GM19395 (cell line): ENCODE data around the gene RASSF7.
"Not testable (repeated sequence)": the region's sequence is repeated elsewhere in the genome, so short reads cannot be mapped to it uniquely, and the experiment has no call there.

ENCODE experiments used
- ATAC-seq: cut with Tn5 transposase; IDR thresholded peaks from one replicate; pipeline ENCODE4 v1.9.1; 2021; ENCODE audit warnings: mild to moderate bottlenecking, moderate library complexity; ENCODE audit not compliant: unreplicated experiment

Gene RASSF7

DNA sequence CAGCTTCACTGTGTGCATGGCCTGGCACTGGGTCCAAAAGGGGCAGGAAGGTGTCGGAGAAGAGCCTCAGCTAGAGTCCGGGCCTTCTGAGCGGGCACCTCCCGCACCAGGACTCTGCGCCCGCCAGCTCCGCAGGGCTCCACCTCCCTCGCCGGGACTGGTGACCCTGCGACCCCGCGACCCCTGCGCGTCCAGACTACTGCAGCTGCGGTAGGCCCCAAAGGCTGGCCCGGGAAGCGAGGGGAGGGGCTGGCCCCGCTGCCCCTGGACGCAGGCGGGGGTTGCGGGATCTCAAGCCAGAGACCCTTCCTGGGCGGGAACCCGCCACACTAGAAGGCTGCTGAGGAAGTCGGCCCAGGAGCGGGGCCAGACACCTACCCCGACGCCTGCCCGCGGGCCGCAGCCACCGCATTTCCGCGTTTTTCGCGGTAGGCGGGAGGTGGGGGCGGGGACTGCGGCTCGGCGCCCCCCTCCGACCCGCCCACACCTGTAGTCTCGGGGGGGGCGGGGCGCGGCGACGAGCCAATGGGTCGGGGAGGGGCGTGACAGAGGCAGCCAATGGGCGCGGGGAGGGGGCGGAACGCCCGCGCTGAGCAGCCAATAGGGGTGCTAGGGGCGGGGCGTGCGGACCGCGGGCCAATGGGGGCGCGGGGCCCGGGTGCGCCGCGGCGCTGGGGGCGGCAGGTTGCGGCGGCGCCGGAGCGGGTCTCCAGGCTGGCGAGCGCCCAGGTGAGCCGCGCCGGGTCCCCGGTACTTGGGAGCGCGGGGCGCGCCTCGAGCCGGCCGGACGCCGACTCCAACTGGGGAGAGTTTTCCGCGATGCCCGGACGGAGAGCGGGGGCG, at the start of gene RASSF7, which contains the start of gene LMNTD2:
Gene RASSF7 (plus strand): TSS at position 666 of the 843 bp plus-strand sequence. CDS start 799 bp downstream, outside the sequence.
Gene LMNTD2 (minus strand): TSS at position 434 of the 843 bp plus-strand sequence. CDS start 22 bp downstream, at position 412.
- ATAC-seq: peak; percentile 63

DNA sequence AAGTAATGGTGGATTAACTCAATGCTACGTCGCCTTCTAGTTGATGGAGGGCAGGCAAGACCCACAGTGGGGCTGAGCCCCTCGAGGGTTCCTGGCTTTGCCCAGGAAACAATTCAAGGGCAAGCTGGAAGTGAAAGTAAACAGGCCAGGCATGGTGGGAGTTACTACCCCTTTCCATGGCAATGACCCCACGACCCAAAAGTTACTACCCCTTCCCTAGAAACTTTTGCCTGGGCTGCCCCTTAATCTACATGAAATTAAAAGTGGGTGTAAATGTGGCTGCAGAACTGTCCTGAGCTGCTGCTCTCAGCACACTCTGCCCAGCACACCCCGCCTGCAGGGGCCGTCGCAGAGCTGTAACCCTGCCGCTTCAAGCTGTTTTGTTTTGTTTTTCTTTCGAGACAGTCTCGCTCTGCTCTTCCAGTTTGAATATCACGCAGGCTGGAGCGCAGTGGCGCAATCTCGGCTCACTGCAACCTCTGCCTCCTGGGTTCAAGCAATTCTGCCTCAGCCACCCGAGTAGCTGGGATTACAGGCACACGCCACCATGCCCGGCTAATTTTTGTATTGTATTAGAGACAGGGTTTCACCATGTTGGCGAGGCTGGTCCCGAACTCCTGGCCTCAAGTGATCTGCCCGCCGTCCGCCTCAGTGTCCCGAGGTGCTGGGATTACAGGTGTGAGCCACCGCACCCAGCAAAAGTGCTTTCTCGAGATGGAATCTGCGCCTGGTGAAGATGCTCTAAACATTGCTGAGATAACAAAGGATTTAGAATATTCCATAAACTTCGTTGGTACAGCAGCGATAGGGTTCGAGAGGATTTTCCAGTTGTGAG, 47.8 kb upstream of the RASSF7 start:
- no peak for ATAC-seq

DNA sequence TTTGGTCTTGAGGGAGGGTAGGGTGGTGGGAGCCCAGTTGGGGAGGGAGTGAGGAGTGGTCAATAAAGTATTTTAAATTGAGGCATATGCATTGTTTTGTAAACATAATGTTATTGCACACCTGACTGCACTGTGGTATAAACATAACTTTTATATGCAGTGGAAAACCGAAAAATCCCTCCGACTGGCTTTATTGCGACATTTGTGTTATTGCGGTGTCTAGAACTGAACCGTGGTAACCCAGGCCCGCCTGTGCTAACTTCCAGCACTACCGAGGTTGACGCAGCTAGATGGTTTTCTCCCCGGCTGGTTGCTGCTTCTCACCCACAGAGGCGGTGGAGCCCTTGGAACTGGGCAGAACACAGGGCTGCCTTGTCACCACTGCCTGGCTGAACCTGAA, 46.2 kb upstream of the RASSF7 start:
- no peak for ATAC-seq

DNA sequence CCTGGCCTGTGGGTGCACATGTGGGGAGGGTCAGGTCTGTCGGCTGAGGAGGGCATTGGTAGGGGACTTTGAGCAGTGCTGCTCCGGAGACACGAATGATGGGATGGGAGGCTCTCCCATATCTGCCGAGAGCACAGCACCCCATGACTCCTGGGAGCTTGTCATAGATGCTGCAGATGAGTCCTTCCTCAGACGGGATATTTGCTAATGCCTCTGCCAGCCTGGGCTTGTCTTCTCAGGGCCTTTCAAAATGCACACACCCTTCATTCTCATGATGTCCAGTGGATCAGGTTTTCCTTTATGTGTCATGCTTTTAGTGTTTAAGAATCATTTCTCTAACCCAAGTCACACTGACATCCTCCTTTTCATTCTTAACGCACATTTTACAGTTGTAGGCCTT, 45.6 kb upstream of the RASSF7 start:
- ATAC-seq: no peak

GRCh38 chr11:516400-516799, 44.4 kb upstream of the RASSF7 start:
- no peak for ATAC-seq

DNA sequence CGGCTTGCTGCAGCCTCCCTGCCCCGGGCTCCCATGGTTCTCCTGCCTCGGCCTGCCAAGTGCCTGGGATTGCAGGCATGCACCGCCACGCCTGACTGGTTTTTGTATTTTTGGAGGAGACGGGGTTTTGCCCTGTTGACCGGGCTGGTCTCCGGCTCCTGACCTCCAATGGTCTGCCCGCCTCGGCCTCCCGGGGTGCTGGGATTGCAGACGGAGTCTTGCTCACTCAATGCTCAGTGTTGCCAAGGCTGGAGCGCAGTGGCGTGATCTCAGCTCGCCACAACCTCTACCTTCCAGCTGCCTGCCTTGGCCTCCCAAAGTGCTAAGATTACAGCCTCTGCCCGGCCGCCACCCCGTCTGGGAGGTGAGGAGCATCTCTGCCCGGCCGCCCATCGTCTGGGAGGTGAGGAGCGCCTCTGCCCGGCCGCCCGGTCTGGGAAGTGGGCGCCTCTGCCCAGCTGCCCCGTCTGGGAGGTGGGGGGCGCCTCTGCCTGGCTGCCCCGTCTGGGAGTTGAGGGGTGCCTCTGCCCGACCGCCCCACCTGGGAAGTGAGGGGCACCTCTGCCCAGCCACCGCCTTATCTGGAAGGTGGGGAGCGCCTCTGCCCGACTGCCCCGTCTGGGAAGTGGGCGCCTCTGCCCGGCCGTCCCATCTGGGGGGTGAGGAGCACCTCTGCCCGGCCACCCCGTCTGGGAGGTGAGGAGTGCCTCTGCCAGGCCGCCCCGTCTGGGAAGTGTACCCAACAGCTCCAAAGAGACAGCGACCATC, 43.7 kb upstream of the RASSF7 start:
- ATAC-seq: not testable (repeated sequence)

- ATAC-seq: no peak
These were observed 42.1 kb upstream of the RASSF7 start for GRCh38 chr11:518463-519202.

GRCh38 chr11:520428-521176, 40.2 kb upstream of the RASSF7 start:
- no peak for ATAC-seq

- ATAC-seq: no peak
These were observed 39.5 kb upstream of the RASSF7 start for GRCh38 chr11:521177-521688.

DNA sequence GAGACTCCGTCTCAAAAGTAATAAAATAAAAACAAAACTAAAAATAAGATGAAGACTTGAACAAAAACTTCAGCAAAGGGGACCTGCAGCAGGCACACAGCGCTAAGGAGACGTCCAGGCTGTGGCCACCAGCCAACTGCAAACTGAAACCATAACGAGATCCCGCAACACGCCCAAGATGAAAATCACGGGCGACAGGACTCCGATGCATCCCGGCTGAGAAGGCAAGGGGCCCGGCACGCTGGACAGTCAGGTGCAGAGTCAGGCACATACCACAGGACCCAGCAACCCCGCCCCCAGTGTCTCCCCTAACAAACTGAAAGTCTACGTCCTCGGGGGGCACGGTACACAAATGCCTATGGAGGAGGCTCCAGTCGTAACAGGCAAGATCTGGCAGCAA, 34.6 kb upstream of the RASSF7 start:
- ATAC-seq: no peak

- ATAC-seq: no peak
These were observed 32.5 kb upstream of the RASSF7 start for GRCh38 chr11:528166-528814.

DNA sequence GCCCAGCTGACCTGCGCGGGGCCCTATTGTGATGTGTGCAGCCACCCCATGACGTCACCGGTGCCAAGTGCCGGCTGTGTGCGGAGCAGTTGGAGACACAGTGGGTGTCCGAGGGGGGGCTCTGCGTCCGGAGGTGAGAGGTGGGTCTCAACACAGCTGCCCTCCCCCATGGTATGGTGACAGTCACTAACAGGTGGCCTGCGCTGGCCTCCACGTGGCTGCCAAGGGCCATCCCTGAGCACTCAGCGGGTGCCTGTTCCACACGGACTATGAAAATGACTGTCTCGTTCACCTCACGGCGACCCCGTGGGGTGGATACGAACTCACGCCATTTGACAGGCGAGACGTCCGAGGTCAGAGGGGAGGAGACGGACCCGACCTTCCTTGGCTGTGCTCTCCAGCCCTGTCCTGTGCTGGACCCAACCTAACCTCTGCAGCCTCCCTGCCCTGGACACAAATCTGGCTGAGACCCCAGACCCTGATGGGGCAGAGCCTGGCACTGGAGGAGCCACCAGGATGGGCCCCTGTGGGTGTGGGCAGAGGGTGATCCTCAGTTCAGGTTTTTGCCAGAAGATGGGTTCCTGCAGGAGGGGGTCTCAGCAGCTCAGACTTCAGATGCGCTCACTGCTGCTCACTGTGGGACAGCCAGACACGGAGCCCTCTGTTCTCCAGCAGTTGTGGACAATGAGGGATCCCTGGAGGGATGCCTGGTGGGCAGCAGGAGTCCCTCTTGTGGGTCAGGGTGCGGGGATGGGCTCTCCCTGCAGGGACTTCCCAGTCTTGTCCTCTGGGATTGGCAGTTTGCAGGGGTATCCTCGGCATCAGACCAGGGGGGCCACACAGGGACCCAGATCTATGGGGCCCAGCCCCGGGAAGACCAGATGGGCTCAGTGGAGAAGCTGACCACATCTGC, 31.7 kb upstream of the RASSF7 start:
- no peak for ATAC-seq

- no peak for ATAC-seq
These were observed 30.9 kb upstream of the RASSF7 start for GRCh38 chr11:529728-530411.

GRCh38 chr11:530960-531831, 29.6 kb upstream of the RASSF7 start:
- ATAC-seq: no peak

- ATAC-seq: no peak
These were observed 28.7 kb upstream of the RASSF7 start for GRCh38 chr11:531919-532526.

DNA sequence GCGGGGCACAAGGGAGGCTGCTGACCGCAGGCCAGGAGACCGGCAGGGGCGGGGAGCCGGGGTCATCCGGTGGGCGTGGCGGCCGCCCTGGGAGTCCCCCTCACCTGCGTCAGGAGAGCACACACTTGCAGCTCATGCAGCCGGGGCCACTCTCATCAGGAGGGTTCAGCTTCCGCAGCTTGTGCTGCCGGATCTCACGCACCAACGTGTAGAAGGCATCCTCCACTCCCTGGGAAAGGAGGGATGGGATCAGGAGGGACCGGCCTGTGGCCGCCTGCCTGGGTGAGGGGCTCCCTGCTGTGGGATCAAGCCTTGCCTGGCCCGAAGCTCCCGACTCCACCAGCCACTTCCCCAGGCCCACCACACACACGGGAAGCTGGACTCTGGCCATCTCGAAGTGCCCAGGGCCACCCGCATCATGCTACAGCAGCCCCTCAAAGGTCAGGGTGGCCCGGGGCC, 28.2 kb upstream of the RASSF7 start:
- ATAC-seq: no peak
